Measurements from ENCODE around the gene VAV2. TPM values are rescaled to one million over a fixed set of nuclear protein-coding genes. Genes with fewer than 3 reads are reported as not detected.

The VAV2 gene
- total RNA-seq, 1 donor from 2014 or later, result 8.3 TPM

DNA sequence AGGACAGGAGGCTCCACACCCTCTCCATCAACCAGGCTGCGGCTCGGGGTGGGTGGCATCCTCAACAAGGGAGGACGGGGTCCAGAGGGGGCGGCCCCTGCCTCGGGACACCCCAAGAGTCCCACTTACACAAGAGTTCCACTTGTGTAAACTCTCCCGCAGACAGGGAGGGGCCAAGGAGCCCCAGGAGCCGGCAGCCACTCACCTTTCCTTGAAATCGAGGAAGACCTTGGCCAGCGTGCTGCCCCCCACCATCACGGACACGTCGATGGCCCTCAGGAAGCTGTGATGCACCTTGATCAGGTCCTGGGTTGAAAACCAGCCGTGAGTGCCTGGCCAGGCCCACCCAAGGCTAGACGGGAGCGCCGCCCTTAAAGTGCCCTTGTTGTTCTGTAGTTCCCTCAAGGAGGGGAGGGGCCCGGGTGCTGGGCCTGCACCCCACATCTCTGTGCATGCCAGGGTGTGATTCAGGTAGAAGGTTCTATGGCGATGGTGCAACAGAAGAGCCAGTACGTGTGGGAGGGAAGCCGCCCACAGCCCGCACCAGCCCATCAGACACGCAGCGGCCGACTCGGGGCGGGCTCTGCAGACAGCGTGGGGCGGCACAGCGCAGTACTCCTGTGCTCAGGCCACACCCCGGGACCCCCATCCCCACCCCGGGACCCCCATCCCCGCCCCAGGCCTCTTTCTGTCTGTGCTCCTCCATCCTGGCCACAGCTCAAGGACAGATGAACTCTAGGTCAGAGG lies 186.1 kb downstream of the VAV2 start:
- Histone ChIP-seq H3K27ac (no peak overlapping the region), H3K9me3 (no peaks in the 10 kb centered on the region), H3K27me3 (no peaks in the 10 kb centered on the region), H3K36me3 (no peaks in the 10 kb centered on the region), H3K4me3 (no peak overlapping the region), H3K4me1 (no peaks in the 10 kb centered on the region)
- intact Hi-C loops (cut with DNase I), result no loop called here
- TF ChIP-seq POLR2A (IDR thresholded peaks at IDR 0.05) (no peak), POLR2AphosphoS5 (IDR thresholded peaks at IDR 0.05; ENCODE audit: insufficient read depth in 1 of 2, low read depth in 1 of 2) (no peak)
- TF ChIP-seq, protein P1, sequence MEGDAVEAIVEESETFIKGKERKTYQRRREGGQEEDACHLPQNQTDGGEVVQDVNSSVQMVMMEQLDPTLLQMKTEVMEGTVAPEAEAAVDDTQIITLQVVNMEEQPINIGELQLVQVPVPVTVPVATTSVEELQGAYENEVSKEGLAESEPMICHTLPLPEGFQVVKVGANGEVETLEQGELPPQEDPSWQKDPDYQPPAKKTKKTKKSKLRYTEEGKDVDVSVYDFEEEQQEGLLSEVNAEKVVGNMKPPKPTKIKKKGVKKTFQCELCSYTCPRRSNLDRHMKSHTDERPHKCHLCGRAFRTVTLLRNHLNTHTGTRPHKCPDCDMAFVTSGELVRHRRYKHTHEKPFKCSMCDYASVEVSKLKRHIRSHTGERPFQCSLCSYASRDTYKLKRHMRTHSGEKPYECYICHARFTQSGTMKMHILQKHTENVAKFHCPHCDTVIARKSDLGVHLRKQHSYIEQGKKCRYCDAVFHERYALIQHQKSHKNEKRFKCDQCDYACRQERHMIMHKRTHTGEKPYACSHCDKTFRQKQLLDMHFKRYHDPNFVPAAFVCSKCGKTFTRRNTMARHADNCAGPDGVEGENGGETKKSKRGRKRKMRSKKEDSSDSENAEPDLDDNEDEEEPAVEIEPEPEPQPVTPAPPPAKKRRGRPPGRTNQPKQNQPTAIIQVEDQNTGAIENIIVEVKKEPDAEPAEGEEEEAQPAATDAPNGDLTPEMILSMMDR (IDR thresholded peaks at IDR 0.05), result no peak
- DNase-seq (ENCODE audit: extremely low spot score in 2 of 2), result no peak

DNA sequence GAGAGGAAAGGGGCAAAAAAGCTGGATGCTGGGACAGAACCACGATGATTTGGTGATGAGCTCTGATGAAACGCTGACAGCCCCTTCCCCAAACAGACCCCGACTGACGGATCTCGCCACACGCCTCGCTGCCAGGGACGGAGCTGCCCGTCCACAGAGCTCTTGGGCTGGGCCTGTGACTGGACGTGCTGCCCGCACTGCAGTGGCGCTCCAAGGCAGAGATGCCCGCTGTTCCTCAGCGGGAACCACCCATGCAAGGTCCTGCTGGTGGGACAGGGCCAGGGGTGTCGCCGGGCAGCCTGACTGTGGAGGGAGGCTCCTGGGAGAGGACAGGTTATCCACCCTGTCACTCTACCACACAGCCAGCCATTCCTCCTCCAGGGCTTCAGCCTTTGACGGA lies 187.9 kb downstream of the VAV2 start:
- no peak for DNase-seq (ENCODE audit: extremely low spot score in 2 of 2)
- TF ChIP-seq POLR2AphosphoS5 (IDR thresholded peaks at IDR 0.05; ENCODE audit: insufficient read depth in 1 of 2, low read depth in 1 of 2), result no peak
- TF ChIP-seq, protein P1 (IDR thresholded peaks at IDR 0.05), result no peak
- TF ChIP-seq POLR2A (IDR thresholded peaks at IDR 0.05), result no peak
- Histone ChIP-seq H3K36me3 (no peaks in the 10 kb centered on the region), H3K4me3 (no peak overlapping the region), H3K27me3 (no peaks in the 10 kb centered on the region), H3K27ac (no peak overlapping the region), H3K4me1 (no peaks in the 10 kb centered on the region), H3K9me3 (no peaks in the 10 kb centered on the region)
- intact Hi-C loops (cut with DNase I), result no loop called here

DNA sequence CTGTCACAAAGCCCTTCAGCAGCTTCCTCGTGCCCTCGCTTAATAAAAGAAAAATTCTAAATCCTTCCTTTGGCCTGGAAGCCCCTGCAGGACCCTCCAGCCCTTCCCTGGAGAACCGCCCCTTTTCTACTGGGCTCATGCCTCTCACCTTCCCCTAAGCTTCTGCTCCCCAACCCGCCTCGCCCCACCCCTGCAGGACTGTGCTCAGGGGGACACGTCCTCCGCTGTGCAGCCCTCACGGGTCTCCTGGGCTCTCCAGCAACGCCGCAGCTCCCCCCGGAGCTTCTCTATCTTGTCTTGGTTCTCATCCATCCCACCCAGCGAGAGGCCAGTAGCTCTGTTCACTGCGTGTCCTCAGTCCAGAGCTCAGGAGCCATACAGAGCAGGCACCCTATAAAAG lies 188.4 kb downstream of the VAV2 start:
- no peaks in the 10 kb centered on the region for H3K9me3 ChIP-seq
- H3K27ac ChIP-seq, result no peak overlapping the region
- no peak overlapping the region for H3K4me3 ChIP-seq
- no peaks in the 10 kb centered on the region for H3K4me1 ChIP-seq
- no peaks in the 10 kb centered on the region for H3K27me3 ChIP-seq
- TF ChIP-seq POLR2AphosphoS5 (IDR thresholded peaks at IDR 0.05; ENCODE audit: insufficient read depth in 1 of 2, low read depth in 1 of 2), result no peak
- no peak for TF ChIP-seq POLR2A (IDR thresholded peaks at IDR 0.05)
- TF ChIP-seq, protein P1 (IDR thresholded peaks at IDR 0.05), result no peak
- intact Hi-C loops (cut with DNase I), result no loop called here
- DNase-seq (ENCODE audit: extremely low spot score in 2 of 2), result no peak
- H3K36me3 ChIP-seq, result no peaks in the 10 kb centered on the region

DNA sequence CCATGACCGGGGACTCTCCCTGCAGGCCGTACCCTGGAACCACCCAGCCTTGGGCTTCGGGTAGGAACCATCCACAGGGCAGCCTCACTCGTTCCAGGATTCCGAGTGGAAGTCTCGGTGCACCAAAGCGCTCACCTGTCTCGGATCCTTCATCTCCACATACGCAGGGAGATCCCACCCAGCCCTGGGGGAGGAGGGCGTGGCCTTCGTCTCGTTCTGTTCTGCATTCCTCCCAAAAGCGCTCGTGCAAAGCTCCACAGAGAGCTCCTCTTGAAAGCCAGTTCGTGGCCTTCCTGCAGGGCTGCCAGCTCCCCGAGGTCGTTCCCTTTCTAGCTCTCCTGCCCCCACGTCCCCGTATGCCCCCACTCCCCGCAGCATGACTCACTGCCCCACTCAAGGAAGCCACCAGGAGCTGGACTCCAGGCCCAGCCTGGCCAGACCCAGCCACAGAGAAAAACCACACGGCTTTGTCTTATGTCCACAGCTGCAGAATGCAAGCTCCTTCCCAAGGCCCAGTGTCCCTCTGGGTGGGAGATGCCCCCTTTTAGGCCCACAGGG lies 189.0 kb downstream of the VAV2 start:
- H3K4me3 ChIP-seq, result no peak overlapping the region
- no peaks in the 10 kb centered on the region for H3K9me3 ChIP-seq
- intact Hi-C loops (cut with DNase I), result no loop called here
- no peaks in the 10 kb centered on the region for H3K4me1 ChIP-seq
- no peak overlapping the region for H3K27ac ChIP-seq
- TF ChIP-seq POLR2AphosphoS5 (IDR thresholded peaks at IDR 0.05; ENCODE audit: insufficient read depth in 1 of 2, low read depth in 1 of 2) (no peak), POLR2A (IDR thresholded peaks at IDR 0.05) (no peak)
- TF ChIP-seq, protein P1 (IDR thresholded peaks at IDR 0.05), result no peak
- H3K36me3 ChIP-seq, result no peaks in the 10 kb centered on the region
- no peaks in the 10 kb centered on the region for H3K27me3 ChIP-seq
- DNase-seq (ENCODE audit: extremely low spot score in 2 of 2), result no peak

DNA sequence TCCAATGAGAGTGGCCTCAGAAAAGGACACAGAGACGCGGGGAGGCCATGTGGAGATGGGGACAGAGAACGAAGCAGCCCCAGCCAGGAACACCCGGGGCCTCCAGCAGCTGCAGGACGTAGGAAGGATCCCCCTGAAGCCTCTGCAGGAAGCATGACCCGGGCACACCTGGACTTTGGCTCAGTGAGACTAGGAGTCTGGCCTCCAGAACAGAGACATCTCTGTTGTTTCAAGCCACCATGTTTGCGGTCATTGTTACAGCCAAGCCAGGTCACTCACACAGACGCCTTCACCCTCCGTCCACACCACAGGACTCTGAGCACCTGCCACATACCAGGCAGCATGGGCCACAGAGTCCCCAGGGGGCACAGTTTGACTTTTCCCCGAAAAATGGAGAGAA lies 190.4 kb downstream of the VAV2 start:
- H3K27me3 ChIP-seq, result no peaks in the 10 kb centered on the region
- no peaks in the 10 kb centered on the region for H3K4me1 ChIP-seq
- TF ChIP-seq POLR2AphosphoS5 (IDR thresholded peaks at IDR 0.05; ENCODE audit: insufficient read depth in 1 of 2, low read depth in 1 of 2), result no peak
- TF ChIP-seq POLR2A (IDR thresholded peaks at IDR 0.05), result no peak
- TF ChIP-seq, protein P1 (IDR thresholded peaks at IDR 0.05), result no peak
- no peak for DNase-seq (ENCODE audit: extremely low spot score in 2 of 2)
- intact Hi-C loops (cut with DNase I), result no loop called here
- H3K36me3 ChIP-seq, result no peaks in the 10 kb centered on the region
- H3K9me3 ChIP-seq, result no peaks in the 10 kb centered on the region
- H3K27ac ChIP-seq, result no peak overlapping the region
- H3K4me3 ChIP-seq, result no peak overlapping the region
